COR-L47 (cell line): ENCODE data around the gene TENM4.
A peak's percentile ranks its signal among the peaks of the same experiment; 100 is the strongest.

Source experiments
- DNase-seq: peaks from one replicate; lab custom pipeline; 2025; lab: John Stamatoyannopoulos, UW

The TENM4 gene

DNA sequence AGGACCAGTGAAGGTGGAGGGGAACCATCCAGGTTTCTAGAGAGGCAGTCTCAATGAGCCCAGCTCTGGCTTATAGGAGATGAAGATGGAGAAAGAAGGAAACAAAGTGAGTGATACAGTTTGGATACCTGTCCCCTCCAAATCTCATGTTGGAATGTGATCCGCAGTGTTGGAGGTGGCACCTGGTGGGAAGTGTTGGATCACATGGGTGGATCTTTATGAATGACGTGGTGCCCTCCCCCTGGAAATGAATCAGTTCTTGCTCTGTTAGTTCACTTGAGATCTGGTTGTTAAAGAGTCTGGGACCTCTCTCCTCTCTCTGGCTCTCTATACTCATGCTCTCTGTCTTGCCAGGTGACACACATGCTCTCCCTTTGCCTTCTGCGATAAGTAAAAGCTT, 473.0 kb downstream of the TENM4 start:
- no peak for DNase-seq

GRCh38 chr11:78965432-78965831, 475.4 kb downstream of the TENM4 start:
- DNase-seq, result no peak

DNA sequence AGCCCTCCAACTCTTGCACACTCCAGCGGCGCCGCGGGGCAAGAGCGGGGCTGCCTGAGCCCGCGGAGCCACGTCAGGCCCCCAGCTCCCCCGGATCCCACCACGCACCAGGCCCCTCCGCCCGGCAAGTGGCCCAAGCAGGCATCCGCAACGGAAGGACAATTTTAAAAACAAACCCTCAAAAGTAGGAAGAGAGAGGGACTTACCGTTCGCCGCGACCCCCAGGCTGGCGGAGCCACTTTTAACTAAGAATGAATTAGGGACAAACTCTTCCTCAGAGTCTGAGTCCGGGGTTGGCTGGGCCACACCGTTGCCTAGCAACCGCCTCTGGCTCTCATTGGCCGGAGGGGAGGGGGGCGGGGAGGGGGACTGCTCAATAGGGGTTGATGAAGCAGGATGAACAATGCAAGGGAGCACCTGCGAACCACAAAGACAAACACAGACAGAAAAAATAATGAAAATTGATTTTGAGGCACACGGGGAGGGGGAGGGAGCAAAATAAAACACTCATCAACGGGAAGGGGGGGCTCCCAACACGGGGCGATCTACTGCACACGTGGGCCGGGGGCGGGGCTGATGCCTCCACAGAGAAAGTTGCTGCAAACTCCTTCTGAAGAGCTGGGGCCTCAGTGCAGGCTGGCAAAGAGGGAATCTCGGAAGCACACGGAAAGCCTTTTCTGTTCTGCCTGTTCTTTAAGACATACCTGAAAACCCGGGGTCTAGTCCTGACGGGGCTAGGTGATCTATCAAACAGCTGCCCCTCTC, 478.7 kb downstream of the TENM4 start:
- peak; percentile 92 for DNase-seq

GRCh38 chr11:78961247-78961646, 479.6 kb downstream of the TENM4 start:
- DNase-seq, result peak; percentile 49

DNA sequence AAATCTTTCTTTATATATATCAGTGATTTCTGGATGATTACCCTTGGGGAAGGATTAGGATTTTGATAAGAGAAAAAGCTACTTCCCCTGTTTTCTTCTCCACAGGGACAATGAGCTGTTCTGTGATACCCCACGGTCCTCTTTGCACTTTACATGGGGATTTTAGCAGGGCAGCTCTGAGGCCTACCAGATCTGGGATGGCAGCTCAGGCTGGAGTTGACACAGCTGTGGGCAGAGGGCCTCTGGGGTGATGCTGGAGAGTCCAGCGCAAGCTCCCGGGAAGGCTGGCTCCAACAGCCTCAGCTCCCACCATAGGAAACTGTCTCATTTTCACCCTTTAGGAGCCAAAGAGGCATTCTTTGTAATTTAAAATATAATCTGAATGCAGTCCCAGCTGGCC, 482.4 kb downstream of the TENM4 start:
- DNase-seq, result no peak

DNA sequence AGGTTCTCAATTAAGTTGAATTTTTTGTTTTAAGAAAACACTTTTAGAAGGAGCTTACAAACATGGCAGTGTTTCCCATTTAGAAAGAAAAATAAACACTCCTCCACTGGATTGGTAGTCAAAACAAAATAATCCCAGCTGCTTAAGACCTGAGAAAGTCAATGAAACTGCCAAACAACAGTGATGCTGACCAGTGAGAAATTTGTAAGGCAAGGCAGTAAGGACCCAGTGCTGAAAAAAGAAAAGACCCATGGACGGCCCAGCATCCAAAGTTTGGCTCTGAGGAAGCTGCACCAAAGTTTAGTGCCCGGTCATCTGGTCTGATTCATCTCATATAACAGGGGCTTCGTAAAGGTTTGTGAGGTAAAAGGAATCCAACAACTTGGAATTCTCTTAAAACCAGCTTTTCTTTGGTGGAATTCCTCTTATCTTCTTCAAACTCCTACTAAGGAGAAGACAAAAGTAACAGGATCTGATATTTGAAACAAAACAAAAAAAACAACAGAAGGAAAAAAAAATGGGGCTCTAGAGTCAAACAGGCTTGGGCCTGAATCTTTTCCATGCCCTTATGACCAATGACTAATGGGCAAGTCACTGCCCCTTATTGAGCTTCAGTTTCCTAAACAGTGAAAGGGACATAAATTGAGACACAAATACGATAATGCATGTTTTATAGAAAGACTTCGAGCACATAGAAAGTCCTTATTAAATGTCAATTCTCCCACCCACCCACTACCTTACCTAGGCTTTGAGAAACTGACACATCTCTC, 483.2 kb downstream of the TENM4 start:
- DNase-seq, result no peak

- DNase-seq, result no peak
Measured at GRCh38 chr11:78954696-78955095, 486.1 kb downstream of the TENM4 start.

DNA sequence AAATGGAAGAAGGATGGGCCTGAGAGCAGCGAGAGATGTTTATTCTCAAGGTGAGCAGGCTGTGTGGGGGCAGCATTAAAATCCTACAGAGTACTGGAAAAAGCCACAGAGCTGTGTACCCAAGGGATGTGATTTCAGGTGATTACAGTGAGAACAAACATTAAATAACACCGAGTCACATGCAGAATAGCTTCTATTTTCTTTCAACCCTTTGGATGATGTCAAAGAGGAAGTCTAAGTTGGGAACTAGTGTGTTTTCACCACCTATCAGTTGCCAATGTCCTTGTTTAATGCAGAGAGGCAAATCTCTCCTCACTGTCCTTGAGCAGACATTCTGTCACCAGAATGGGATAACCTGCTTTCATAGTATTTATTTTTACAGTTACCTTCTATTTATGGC, 486.6 kb downstream of the TENM4 start:
- DNase-seq, result no peak

DNA sequence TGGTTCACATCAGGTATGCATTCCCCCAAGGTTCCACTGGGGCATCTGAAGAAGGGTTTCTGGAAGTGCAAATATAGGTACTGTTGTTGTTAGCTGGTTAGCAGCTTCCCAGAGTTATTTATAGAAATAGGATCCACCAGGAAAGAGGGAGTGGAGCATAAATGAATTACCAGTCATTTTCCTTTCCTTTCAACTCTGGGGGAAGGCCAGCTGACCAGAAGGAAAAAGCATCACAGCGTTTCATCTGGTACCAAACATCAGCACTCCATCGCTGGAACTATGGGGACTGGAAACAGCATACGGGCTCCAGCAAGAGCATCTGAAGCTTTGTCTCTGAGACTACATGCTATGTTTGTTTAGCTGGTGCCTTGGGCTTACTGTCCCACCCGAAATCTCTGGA, 487.9 kb downstream of the TENM4 start:
- DNase-seq, result no peak

DNA sequence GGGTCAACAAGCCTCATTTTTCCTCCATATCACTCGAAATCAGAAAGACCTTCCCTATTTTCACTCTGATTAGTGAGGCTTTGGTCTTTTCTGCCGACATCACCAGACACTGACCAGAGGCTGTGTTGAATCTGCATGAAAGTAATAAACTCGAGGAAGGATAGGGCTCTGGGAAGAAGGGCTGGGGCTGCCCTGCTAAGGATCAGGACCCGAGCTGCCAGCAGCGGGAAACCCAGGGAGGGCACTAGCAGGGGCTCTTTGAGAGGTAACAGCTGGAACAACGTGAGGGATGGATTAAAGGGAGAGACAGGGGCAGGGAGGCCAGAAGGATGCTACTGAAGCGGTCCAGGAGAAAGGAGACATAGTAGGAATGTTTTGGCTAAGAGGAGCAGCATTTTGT, 488.7 kb downstream of the TENM4 start:
- no peak for DNase-seq

GRCh38 chr11:78949976-78950690, 490.7 kb downstream of the TENM4 start:
- no peak for DNase-seq

DNA sequence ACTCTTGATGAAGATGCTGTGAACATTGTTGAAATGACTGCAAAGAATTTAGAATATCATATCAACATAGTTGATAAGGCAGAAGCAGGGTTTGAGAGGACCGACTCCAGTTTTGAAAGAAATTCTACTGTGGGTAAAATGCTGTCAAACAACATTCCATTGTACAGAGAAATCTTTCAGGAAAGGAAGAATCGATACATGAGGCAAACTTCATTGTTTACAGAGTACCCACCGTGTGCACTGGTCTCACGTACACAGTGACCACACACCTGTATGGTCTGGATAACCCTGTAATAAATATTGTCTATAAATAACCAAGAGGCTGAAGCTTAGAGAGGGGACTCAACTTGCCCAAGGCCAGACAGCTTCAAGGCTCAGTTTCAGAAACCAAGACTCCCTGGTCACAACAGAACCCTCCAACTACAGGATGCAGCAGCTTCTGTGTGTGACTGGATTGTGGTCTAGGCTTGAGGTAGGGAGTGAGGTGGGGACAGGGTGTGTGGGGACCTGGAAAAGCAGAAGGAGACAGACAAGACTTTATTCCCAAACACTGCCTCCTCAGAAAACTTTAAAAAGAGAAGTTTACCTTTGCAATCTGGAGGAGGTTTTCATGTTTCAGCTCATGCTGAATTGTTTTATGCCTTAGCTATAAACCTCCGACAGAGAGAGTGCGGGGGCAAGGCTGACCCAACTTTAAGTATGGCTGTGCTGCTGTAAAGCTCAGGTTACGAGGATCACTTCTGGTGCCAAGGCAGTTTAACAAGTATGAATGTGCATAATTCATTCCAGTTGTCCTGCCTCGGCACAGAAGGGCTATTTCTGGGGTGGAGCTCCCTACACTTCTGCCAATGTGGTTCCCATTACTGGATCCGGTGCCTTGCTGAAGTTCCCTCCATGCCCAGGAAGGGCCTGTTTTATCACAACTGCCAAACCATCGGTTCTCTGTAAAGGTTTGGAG, 493.6 kb downstream of the TENM4 start:
- no peak for DNase-seq

DNA sequence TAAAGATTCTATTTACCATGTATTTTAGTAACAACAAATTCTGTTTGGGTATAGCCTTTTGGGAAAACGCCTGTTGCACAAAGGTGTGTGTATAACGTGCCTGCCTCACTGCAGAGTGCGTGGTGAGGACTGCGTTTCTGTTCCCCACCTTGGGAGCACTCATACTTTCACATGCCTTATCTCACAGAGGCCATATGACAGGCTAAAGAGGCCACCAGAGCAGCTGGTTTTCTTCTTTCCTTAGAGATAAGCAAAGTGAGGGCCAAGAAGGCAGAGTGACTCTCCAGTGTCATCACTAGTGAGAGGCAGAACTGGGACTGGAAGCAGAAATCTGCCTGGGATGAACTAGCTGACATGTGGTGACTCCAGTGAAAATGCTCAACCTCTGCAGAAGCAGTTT, 497.0 kb downstream of the TENM4 start:
- DNase-seq, result no peak

- DNase-seq, result no peak
Measured at GRCh38 chr11:78943154-78943553, 497.7 kb downstream of the TENM4 start.

GRCh38 chr11:78941226-78941851, 499.5 kb downstream of the TENM4 start:
- DNase-seq, result no peak

DNA sequence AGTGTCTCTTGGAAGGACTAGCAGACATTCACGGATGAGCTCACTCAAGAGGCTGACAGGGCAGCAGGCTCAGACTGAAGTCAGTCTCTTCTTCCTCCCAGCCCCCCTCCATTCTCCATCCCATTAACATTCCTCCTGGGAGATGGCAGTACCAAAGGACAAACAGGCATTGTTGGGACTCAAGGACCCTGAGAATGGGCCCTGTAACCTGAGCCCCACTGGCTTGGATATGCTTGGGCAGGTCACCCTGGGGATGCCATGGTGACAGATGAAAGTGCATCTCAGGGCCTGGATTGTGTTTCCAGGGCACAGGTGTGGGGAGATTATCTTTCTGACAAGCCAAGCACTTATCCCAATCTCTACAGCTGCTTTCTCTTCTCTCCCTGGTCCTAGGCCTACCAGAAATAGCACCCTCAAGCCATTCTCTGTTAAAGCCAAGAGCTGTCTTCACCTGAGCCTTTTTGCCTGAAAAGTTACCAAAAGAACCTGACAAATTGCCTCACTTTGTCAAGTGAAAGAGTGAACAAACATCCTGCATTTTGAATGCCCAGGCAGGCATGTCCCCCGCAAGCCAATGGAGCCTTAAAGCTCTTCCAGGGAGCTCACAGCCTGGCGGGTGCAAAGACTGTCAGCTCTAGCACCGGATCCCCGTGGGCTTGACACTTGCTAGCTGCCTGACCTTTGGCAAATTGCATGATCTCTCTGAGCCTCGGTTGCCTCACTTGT, 500.2 kb downstream of the TENM4 start:
- DNase-seq, result no peak

- no peak for DNase-seq
Measured at GRCh38 chr11:78938971-78939370, 501.9 kb downstream of the TENM4 start.

- DNase-seq, result no peak
Measured at GRCh38 chr11:78938036-78938435, 502.8 kb downstream of the TENM4 start.

- DNase-seq, result no peak
Measured at GRCh38 chr11:78935398-78936068, 505.3 kb downstream of the TENM4 start.

DNA sequence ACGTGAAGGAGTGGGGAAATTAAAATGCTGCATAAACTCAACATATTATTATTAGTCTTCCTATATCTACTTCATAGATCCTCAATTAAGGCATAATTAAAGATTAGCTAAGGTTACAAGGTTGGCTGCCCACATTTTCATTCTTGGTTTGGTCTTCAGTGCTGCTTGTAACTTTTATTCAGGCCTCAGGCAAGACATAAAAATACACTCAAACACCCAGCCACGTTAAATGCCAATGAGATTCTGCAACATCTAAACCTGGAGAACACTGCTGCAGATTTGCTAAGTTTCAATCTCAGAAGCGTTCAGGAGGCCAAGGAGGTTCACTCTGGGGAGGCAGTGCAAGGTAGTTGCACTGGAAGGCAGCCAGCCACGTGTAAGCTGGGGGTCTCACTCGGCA, 507.5 kb downstream of the TENM4 start:
- DNase-seq, result no peak
